Measurements from ENCODE around the gene KRR1. TPM values are rescaled to one million over a fixed set of nuclear protein-coding genes. Genes with fewer than 3 reads are reported as not detected.
A peak's percentile ranks its signal among the peaks of the same experiment; 100 is the strongest.

Gene KRR1
- total RNA-seq, 1 experiment from 2014 or later, result 114 TPM

DNA sequence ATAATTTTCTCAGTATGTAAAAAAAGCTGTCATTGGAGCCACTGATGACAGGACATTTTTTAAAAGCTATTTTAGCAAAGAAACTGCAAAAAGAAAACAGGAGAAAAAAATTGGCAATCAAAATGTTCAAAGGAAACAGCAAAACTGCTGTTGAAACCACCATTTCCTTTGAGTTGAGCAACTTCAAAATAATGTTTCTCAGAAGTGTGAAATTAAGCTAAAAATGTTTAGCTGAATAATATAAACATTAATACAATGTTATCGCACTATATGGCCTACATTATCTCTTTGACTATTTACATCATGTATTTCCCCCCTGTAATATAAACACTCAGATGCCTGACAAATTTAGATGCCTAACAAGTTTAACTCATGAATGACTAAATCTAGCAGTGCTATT is 54.2 kb downstream of the KRR1 start:
- Mint-ChIP-seq H3K36me3 (ENCODE audit: insufficient read depth, unreplicated experiment) (peaks cover 10% of the 10 kb centered on the region), H3K9me3 (ENCODE audit: low read depth, unreplicated experiment) (no peaks in the 10 kb centered on the region), H3K27ac (ENCODE audit: unreplicated experiment) (peak overlapping the region; percentile 86), H3K4me1 (ENCODE audit: low read depth, unreplicated experiment) (peaks cover 56% of the 10 kb centered on the region), H3K4me3 (ENCODE audit: low read depth, unreplicated experiment) (no peak overlapping the region), H3K27me3 (ENCODE audit: unreplicated experiment) (no peaks in the 10 kb centered on the region)
- intact Hi-C loops (cut with micrococcal nuclease; ENCODE audit: unreplicated experiment), result no loop called here
- no TSS peak for BruUV-seq (replicated peaks)
- no peak for DNase-seq
- CTCF ChIA-PET, result no interaction called here
- TF ChIP-seq, protein P1, sequence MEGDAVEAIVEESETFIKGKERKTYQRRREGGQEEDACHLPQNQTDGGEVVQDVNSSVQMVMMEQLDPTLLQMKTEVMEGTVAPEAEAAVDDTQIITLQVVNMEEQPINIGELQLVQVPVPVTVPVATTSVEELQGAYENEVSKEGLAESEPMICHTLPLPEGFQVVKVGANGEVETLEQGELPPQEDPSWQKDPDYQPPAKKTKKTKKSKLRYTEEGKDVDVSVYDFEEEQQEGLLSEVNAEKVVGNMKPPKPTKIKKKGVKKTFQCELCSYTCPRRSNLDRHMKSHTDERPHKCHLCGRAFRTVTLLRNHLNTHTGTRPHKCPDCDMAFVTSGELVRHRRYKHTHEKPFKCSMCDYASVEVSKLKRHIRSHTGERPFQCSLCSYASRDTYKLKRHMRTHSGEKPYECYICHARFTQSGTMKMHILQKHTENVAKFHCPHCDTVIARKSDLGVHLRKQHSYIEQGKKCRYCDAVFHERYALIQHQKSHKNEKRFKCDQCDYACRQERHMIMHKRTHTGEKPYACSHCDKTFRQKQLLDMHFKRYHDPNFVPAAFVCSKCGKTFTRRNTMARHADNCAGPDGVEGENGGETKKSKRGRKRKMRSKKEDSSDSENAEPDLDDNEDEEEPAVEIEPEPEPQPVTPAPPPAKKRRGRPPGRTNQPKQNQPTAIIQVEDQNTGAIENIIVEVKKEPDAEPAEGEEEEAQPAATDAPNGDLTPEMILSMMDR (IDR thresholded peaks at IDR 0.05; ENCODE audit: unreplicated experiment), result no peak

DNA sequence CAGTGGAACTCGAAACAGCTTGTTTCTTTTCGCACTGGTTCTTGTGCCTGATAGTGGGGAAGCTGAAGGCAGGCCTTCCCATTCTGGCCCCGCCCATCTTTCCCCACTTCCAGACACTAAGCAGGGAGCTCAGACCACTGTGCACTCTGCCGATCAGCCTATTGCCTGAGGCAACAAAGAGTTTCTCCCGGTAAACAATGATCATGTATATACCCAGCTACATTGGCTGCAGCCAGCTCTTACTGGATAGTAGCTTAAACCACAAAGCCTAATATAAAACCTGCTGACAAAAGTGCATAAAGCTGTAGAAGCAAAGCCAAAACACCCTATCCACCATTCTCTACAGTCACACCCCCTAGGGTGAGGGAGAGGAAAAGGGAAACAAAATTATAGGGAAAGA is 55.6 kb downstream of the KRR1 start:
- peaks cover 10% of the 10 kb centered on the region for H3K36me3 Mint-ChIP-seq (ENCODE audit: insufficient read depth, unreplicated experiment)

DNA sequence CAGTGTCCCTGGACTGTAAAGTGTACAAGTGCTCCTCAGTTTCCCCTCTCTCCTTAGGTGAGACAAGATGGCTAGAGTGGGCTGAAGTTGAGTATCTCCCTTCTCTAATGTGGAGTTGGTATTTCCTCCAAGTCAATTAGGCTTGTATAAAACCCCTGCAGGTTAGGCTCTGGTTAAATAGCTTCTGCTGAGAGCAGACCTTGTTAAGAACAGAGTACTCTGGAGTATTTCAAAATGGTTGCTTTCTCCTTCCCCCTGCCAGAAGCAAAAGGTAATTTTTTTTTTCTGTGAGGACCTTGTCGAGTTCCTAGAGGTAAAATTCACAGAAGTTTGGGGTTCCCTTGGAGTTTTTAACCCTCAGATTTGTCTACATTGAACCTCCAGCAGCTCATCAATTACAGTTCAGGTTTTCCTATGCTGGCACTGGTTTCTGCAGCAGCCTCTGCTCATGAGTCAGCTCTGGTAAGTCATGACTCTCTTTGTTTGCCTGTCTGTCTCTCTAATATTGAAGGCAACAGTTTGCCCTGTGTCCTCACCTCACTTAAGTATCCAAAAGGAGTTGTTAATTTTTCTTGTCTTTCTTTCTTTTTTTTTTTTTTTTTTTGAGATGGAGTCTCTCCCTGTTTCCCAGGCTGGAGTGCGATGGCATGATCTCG is 58.6 kb downstream of the KRR1 start:
- no peak overlapping the region for H3K4me3 Mint-ChIP-seq (ENCODE audit: low read depth, unreplicated experiment)
- TF ChIP-seq, protein P1 (IDR thresholded peaks at IDR 0.05; ENCODE audit: unreplicated experiment), result no peak
- H3K4me1 Mint-ChIP-seq (ENCODE audit: low read depth, unreplicated experiment), result peaks cover 26% of the 10 kb centered on the region
- H3K36me3 Mint-ChIP-seq (ENCODE audit: insufficient read depth, unreplicated experiment), result peaks cover 4% of the 10 kb centered on the region
- H3K27me3 Mint-ChIP-seq (ENCODE audit: unreplicated experiment), result no peaks in the 10 kb centered on the region
- intact Hi-C loops (cut with micrococcal nuclease; ENCODE audit: unreplicated experiment), result no loop called here
- H3K27ac Mint-ChIP-seq (ENCODE audit: unreplicated experiment), result no peak overlapping the region
- no TSS peak for BruUV-seq (replicated peaks)
- CTCF ChIA-PET, result interaction anchor here (0.7 to 1.1 kb wide), 4 partner anchors 28 to 1700 kb away, joined by 3 to 6 read pairs (median 5); partner anchors contain the start of gene GLIPR1
- no peaks in the 10 kb centered on the region for H3K9me3 Mint-ChIP-seq (ENCODE audit: low read depth, unreplicated experiment)
- DNase-seq, result no peak

More for the DNA sequence above, 55.6 kb downstream of the KRR1 start:
- TF ChIP-seq, protein P1 (IDR thresholded peaks at IDR 0.05; ENCODE audit: unreplicated experiment), result no peak
- intact Hi-C loops (cut with micrococcal nuclease; ENCODE audit: unreplicated experiment), result no loop called here
- H3K4me3 Mint-ChIP-seq (ENCODE audit: low read depth, unreplicated experiment), result no peak overlapping the region
- no TSS peak for BruUV-seq (replicated peaks)
- H3K27ac Mint-ChIP-seq (ENCODE audit: unreplicated experiment), result no peak overlapping the region
- peaks cover 53% of the 10 kb centered on the region for H3K4me1 Mint-ChIP-seq (ENCODE audit: low read depth, unreplicated experiment)
- CTCF ChIA-PET, result interaction anchor here (1.0 to 2.4 kb wide), 2 partner anchors 25 to 65 kb away, joined by 5 to 6 read pairs; partner anchors contain the start of genes GLIPR1 and GLIPR1L2
- no peaks in the 10 kb centered on the region for H3K9me3 Mint-ChIP-seq (ENCODE audit: low read depth, unreplicated experiment)
- DNase-seq, result no peak
- no peaks in the 10 kb centered on the region for H3K27me3 Mint-ChIP-seq (ENCODE audit: unreplicated experiment)

DNA sequence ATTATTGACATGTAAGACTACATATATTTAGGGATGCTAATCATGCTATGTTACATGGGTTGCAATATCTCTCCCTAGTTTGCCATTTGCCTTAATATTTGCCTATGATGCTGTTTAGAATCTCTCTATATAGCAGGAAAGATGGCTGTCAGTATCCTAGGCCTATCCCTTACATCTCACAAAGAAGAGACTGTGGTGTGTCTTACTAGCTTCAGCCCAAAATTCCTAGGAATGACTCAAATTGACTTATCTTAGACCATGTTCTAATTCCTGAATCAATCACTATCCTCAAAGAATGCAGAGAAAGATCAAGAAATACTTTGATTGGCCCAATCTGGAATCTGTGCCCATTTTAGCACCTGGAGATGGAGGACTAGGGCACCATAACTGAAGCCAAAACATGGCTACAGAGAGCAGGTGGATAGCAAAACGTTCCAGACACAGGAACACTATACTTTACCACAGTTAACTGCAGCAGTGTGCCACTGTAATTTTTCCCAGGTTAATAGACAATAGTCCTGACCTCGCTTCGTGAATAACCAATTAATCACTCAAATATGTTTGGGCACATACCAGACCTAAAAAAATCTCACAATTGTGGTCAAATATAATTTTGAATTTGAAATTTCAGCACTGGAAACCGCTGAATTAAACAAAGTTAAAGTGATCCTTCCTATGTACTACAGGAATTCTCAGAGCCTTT is 63.6 kb downstream of the KRR1 start:
- BruUV-seq (replicated peaks), result no TSS peak
- no peak for DNase-seq
- H3K4me3 Mint-ChIP-seq (ENCODE audit: low read depth, unreplicated experiment), result no peak overlapping the region
- no peaks in the 10 kb centered on the region for H3K9me3 Mint-ChIP-seq (ENCODE audit: low read depth, unreplicated experiment)
- H3K4me1 Mint-ChIP-seq (ENCODE audit: low read depth, unreplicated experiment), result peaks cover 52% of the 10 kb centered on the region
- intact Hi-C loops (cut with micrococcal nuclease; ENCODE audit: unreplicated experiment), result no loop called here
- no peaks in the 10 kb centered on the region for H3K36me3 Mint-ChIP-seq (ENCODE audit: insufficient read depth, unreplicated experiment)
- TF ChIP-seq, protein P1 (IDR thresholded peaks at IDR 0.05; ENCODE audit: unreplicated experiment), result no peak
- CTCF ChIA-PET, result interaction anchor here (0.6 to 2.3 kb wide), 3 partner anchors 10 to 833 kb away, joined by 5 to 7 read pairs (median 6); partner anchors contain the start of gene GLIPR1L2
- H3K27ac Mint-ChIP-seq (ENCODE audit: unreplicated experiment), result no peak overlapping the region
- no peaks in the 10 kb centered on the region for H3K27me3 Mint-ChIP-seq (ENCODE audit: unreplicated experiment)
